A549 (cell line): Measurements from ENCODE around the gene UBN2. TPM values are rescaled to one million over a fixed set of nuclear protein-coding genes. Genes with fewer than 3 reads are reported as not detected.
"Not testable (repeated sequence)": the region's sequence is repeated elsewhere in the genome, so short reads cannot be mapped to it uniquely, and the experiment has no call there.

ENCODE experiments used
- ATAC-seq, 2 experiments: fragments of 200-7000 bp in 1 of 2; fragments of >200 bp in 1 of 2; cut with Nextera tagmentation in 1 of 2; cut with Tn5 transposase in 1 of 2; 3 replicates each; pipeline versions ENCODE4 v1.8.0 to v1.9.1; 2018 to 2020; ENCODE audit warnings: mild to moderate bottlenecking in 1 of 2, moderate library complexity in 1 of 2
- CTCF ChIA-PET: fragments of 300-600 bp; sonication (Branson Sonifier 250); formaldehyde crosslinking; extraction: SDS; loops from one replicate; lab custom pipeline; 2021; ENCODE audit warnings: antibody characterized with exemption, inconsistent platforms; lab: Yijun Ruan, JAX
- POLR2A ChIA-PET: fragments of 350-600 bp; formaldehyde crosslinking; extraction: SDS; loops from one replicate; lab custom pipeline; 2021; ENCODE audit warnings: antibody characterized with exemption, inconsistent platforms; lab: Yijun Ruan, JAX
- DNase-seq, 2 experiments: peaks; one replicate each; pipeline versions ENCODE4 v3.0.0 to v3.0.0-alpha.2; 2011 to 2016; ENCODE audit warnings: low read depth in 1 of 2, low spot score in 1 of 2
- FAIRE-seq: peaks from 2 replicates; lab custom pipeline; 2011; peaks lifted over from hg19 to GRCh38; lab: Jason Lieb, UNC
- H3K27ac ChIP-seq, 2 experiments: fragments of >200 bp; sonication (Bioruptor Twin); formaldehyde crosslinking; 3 replicates each; pipeline ENCODE4 v1.5.1; 2016 to 2017
- H3K4me1 ChIP-seq: fragments of >200 bp; sonication (Bioruptor Twin); formaldehyde crosslinking; 3 replicates; pipeline ENCODE4 v1.6.1; 2016
- H3K4me2 ChIP-seq: fragments of >200 bp; sonication (Bioruptor Twin); formaldehyde crosslinking; 3 replicates; pipeline ENCODE4 v1.6.1; 2016
- H3K4me3 ChIP-seq: fragments of >200 bp; sonication (Bioruptor Twin); formaldehyde crosslinking; 3 replicates; pipeline ENCODE4 v1.5.1; 2016
- H3K9me3 ChIP-seq: fragments of >200 bp; sonication (Bioruptor Twin); formaldehyde crosslinking; 3 replicates; pipeline ENCODE4 v1.6.1; 2016
- ATOH8 ChIP-seq: fragments of 250-450 bp; sonication (Bioruptor Pico); IDR thresholded peaks from 2 replicates; pipeline ENCODE4 v1.5.0; 2020; ENCODE audit warnings: low read depth, mild to moderate bottlenecking, moderate library complexity
- CBX8 ChIP-seq: fragments of 200-600 bp; sonication (generic); IDR thresholded peaks from 2 replicates; pipeline ENCODE4 v1.6.1; 2016
- CHD4 ChIP-seq: fragments of 200-600 bp; sonication (generic); IDR thresholded peaks from 2 replicates; pipeline ENCODE4 v1.6.1; 2016; ENCODE audit warnings: antibody characterized with exemption, mild to moderate bottlenecking, borderline replicate concordance
- E2F6 ChIP-seq: IDR thresholded peaks from 2 replicates; pipeline ENCODE4 v1.6.1; 2012; ENCODE audit warnings: low read depth, borderline replicate concordance
- EP300 ChIP-seq, 2 experiments: fragments of >200 bp; sonication (Bioruptor Twin); formaldehyde crosslinking; IDR thresholded peaks; 2 replicates in 1 of 2; 3 replicates in 1 of 2; pipeline ENCODE4 v1.6.1; 2016 to 2017
- ESRRA ChIP-seq: fragments of 150-350 bp; IDR thresholded peaks from 2 replicates; pipeline ENCODE4 v1.6.1; 2014; ENCODE audit warnings: mild to moderate bottlenecking, low read length, borderline replicate concordance
- FOSB ChIP-seq: fragments of 250-450 bp; sonication (Bioruptor Pico); IDR thresholded peaks from 2 replicates; pipeline ENCODE4 v1.5.0; 2020; ENCODE audit warnings: mild to moderate bottlenecking, moderate library complexity
- FOSL2 ChIP-seq, 2 experiments: fragments of 450-650 bp in 1 of 2; fragments of >200 bp in 1 of 2; sonication (Bioruptor Twin) in 1 of 2; formaldehyde crosslinking; IDR thresholded peaks; 2 replicates each; pipeline versions ENCODE4 v1.5.0 to v1.6.1; 2016 to 2020; ENCODE audit warnings: mild to moderate bottlenecking in 1 of 2, moderate library complexity in 1 of 2
- HEYL ChIP-seq: fragments of 250-450 bp; sonication (Bioruptor Pico); IDR thresholded peaks from 2 replicates; pipeline ENCODE4 v1.8.0; 2021; ENCODE audit warnings: mild to moderate bottlenecking, moderate library complexity
- HOXA7 ChIP-seq: fragments of 250-450 bp; sonication (Bioruptor Pico); IDR thresholded peaks from 2 replicates; pipeline ENCODE4 v1.5.0; 2020; ENCODE audit warnings: mild to moderate bottlenecking, moderate library complexity
- JUNB ChIP-seq: fragments of >200 bp; sonication (Bioruptor Twin); formaldehyde crosslinking; IDR thresholded peaks from 2 replicates; pipeline ENCODE4 v1.6.1; 2016
- MAX ChIP-seq: IDR thresholded peaks from 2 replicates; pipeline ENCODE4 v1.6.1; 2012
- MYC ChIP-seq: IDR thresholded peaks from 2 replicates; pipeline ENCODE4 v1.6.1; 2012; ENCODE audit warnings: mild to moderate bottlenecking, inconsistent platforms, low read length, improper control_type of control experiment, borderline replicate concordance
- NFE2L2 ChIP-seq: fragments of 150-350 bp; conservative IDR thresholded peaks from 2 replicates; pipeline ENCODE4 v1.6.1; 2014; ENCODE audit warnings: low read length
- PHF8 ChIP-seq: fragments of 200-600 bp; sonication (generic); IDR thresholded peaks from 2 replicates; pipeline ENCODE4 v1.6.1; 2016; ENCODE audit warnings: low read depth, mild to moderate bottlenecking, antibody characterized with exemption, moderate library complexity, borderline replicate concordance
- POLR2AphosphoS2 ChIP-seq: conservative IDR thresholded peaks from 2 replicates; pipeline ENCODE4 v1.6.1; 2012; ENCODE audit warnings: low read length, improper control_type of control experiment, inconsistent platforms
- RFX5 ChIP-seq: fragments of 450-650 bp; IDR thresholded peaks from 2 replicates; pipeline ENCODE4 v1.7.1; 2014; ENCODE audit warnings: antibody characterized with exemption, mild to moderate bottlenecking, moderate library complexity
- RNF2 ChIP-seq: fragments of 200-600 bp; sonication (generic); IDR thresholded peaks from 2 replicates; pipeline ENCODE4 v1.6.1; 2016; ENCODE audit warnings: low read depth, mild to moderate bottlenecking, antibody characterized with exemption, moderate library complexity, borderline replicate concordance
- SREBF2 ChIP-seq: fragments of 450-650 bp; IDR thresholded peaks from 2 replicates; pipeline ENCODE4 v1.6.1; 2014; ENCODE audit warnings: mild to moderate bottlenecking, moderate library complexity
- ZC3H11A ChIP-seq: fragments of 450-650 bp; IDR thresholded peaks from 2 replicates; pipeline ENCODE4 v1.6.1; 2014; ENCODE audit warnings: antibody characterized with exemption, mild to moderate bottlenecking
- ZFP36 ChIP-seq: fragments of 450-650 bp; IDR thresholded peaks from 2 replicates; pipeline ENCODE4 v1.6.1; 2014; ENCODE audit warnings: borderline replicate concordance; ENCODE audit not compliant: partially characterized antibody
- WGBS: methylation state at CpG from one replicate; pipeline ENCODE4 v1.1.6; 2017; ENCODE audit errors: missing lambda C conversion rate; 5-methylcytosine and 5-hydroxymethylcytosine counted together
- polyA plus RNA-seq, 4 experiments: library from polyadenylated mRNA; depleted of rRNA in 3 of 4; stranded (reverse); fragments of >200 nt; fragmentation: RNase III in 1 of 4; extraction: RNeasy Plus Mini Kit Qiagen cat#74134 plus additional on column Dnase treatment in 1 of 4; gene quantifications; 2 replicates in 3 of 4; 3 replicates in 1 of 4; pipeline ENCODE4 v1.2.3, GENCODE V29; 2011 to 2017

UBN2 gene
- polyA plus RNA-seq, 2 of the 4 experiments (the other 2 are of a cell fraction) = 2.1 to 5.7 TPM

GRCh38 chr7:139205843-139206242 lies 25.2 kb upstream of the UBN2 start:
- H3K4me2 ChIP-seq = no peak overlapping the region
- ChIA-PET POLR2A (no interaction called here), CTCF (interaction anchor here (0.6 kb wide), 1 partner anchor 128 kb away, joined by 3 read pairs; no protein-coding TSS in a partner anchor)
- H3K9me3 ChIP-seq = peaks cover 25% of the 10 kb centered on the region
- ATAC-seq = no peak
- no peak for FAIRE-seq
- no peaks in the 10 kb centered on the region for H3K4me1 ChIP-seq
- H3K4me3 ChIP-seq = no peak overlapping the region
- no peak for TF ChIP-seq ZC3H11A
- no peak for TF ChIP-seq RNF2
- no peak for TF ChIP-seq HEYL
- TF ChIP-seq FOSB = no peak
- TF ChIP-seq HOXA7 (CRISPR knock-in tag) = no peak
- no peak overlapping the region for H3K27ac ChIP-seq
- DNase-seq = no peak

GRCh38 chr7:139212133-139212532 lies 18.9 kb upstream of the UBN2 start:
- TF ChIP-seq RFX5 (no peak), ATOH8 (CRISPR knock-in tag) (no peak), SREBF2 (no peak), HEYL (no peak), CBX8 (no peak)
- TF ChIP-seq, all 56 proteins: peak for 0
- WGBS = 73% methylated on average over 2 of the region's 2 CpGs
- Histone ChIP-seq H3K4me2 (no peak overlapping the region), H3K9me3 (no peaks in the 10 kb centered on the region; the same call in 2 of the 3 replicates), H3K4me3 (no peak overlapping the region), H3K27ac (no peak overlapping the region), H3K4me1 (no peaks in the 10 kb centered on the region)
- no peak for DNase-seq
- ChIA-PET POLR2A (no interaction called here), CTCF (interaction anchor here (0.9 kb wide), 1 partner anchor 13 kb away, joined by 3 read pairs; no protein-coding TSS in a partner anchor)
- FAIRE-seq = no peak
- ATAC-seq = no peak

- CTCF ChIA-PET, ATAC-seq, DNase-seq, POLR2A ChIA-PET, H3K4me3 ChIP-seq, FAIRE-seq, H3K27ac ChIP-seq, H3K4me1 ChIP-seq, H3K9me3 ChIP-seq, H3K4me2 ChIP-seq: not testable (repeated sequence)
- 52% methylated on average over 6 of the region's 6 CpGs for WGBS
Observed at GRCh38 chr7:139213489-139213888, 17.5 kb upstream of the UBN2 start.

- Histone ChIP-seq H3K4me1 (no peaks in the 10 kb centered on the region), H3K4me3 (no peak overlapping the region), H3K27ac (no peak overlapping the region), H3K9me3 (no peaks in the 10 kb centered on the region), H3K4me2 (no peak overlapping the region)
- DNase-seq (no peak), FAIRE-seq (no peak), ATAC-seq (no peak)
- TF ChIP-seq MAX (no peak), POLR2AphosphoS2 (no peak), PHF8 (no peak), CHD4 (no peak), ZC3H11A (no peak), EP300 (IDR thresholded peaks at IDR 0.05) (no peak), ZFP36 (no peak), RNF2 (no peak), ESRRA (no peak), ATOH8 (CRISPR knock-in tag) (no peak), MYC (no peak), RFX5 (no peak), E2F6 (no peak), JUNB (no peak), FOSB (no peak), FOSL2 (IDR thresholded peaks at IDR 0.05) (no peak), FOSL2 (CRISPR knock-in tag; IDR thresholded peaks at IDR 0.05) (no peak), NFE2L2 (no peak)
- ChIA-PET CTCF (interaction anchor here (1.0 kb wide), 1 partner anchor 10 kb away, joined by 3 read pairs; no protein-coding TSS in a partner anchor), POLR2A (no interaction called here)
- 18% methylated on average over 1 of the region's 1 CpG for WGBS
Observed at GRCh38 chr7:139218173-139218572, 12.9 kb upstream of the UBN2 start.
